ENCODE data around the gene MACROH2A2.

DNA sequence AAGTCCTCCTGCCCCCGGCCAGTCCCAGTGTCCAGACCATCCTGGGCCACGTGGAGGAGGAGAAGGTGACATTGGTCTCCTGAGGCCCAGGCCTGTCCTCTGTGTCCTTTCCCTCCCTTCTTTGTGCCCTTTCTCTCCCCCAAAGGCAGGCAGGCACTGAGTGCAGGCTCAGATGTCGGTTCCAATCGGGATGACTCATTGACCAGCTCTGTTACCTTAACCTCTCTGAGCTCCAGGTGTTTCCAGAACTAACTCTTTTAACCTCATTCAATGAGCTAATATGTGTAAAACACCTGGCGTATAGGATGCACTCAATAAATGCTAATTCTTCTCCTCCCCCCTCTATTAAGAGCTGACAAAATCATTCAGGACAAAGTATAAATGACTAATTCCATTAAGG lies 25.7 kb downstream of the MACROH2A2 start:
- TF ChIP-seq, protein P1, sequence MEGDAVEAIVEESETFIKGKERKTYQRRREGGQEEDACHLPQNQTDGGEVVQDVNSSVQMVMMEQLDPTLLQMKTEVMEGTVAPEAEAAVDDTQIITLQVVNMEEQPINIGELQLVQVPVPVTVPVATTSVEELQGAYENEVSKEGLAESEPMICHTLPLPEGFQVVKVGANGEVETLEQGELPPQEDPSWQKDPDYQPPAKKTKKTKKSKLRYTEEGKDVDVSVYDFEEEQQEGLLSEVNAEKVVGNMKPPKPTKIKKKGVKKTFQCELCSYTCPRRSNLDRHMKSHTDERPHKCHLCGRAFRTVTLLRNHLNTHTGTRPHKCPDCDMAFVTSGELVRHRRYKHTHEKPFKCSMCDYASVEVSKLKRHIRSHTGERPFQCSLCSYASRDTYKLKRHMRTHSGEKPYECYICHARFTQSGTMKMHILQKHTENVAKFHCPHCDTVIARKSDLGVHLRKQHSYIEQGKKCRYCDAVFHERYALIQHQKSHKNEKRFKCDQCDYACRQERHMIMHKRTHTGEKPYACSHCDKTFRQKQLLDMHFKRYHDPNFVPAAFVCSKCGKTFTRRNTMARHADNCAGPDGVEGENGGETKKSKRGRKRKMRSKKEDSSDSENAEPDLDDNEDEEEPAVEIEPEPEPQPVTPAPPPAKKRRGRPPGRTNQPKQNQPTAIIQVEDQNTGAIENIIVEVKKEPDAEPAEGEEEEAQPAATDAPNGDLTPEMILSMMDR (IDR thresholded peaks at IDR 0.05): no peak
- TF ChIP-seq POLR2AphosphoS5 (IDR thresholded peaks at IDR 0.05) (no peak), EP300 (IDR thresholded peaks at IDR 0.05) (no peak), POLR2A (IDR thresholded peaks at IDR 0.05) (no peak)
